ENCODE measurements around the gene DNAJB5.
"Not testable (repeated sequence)": the region's sequence is repeated elsewhere in the genome, so short reads cannot be mapped to it uniquely, and the experiment has no call there.

DNAJB5 gene

GRCh38 chr9:35001285-35001677, 11.7 kb downstream of the DNAJB5 start:
- no peak for DNase-seq

- no peak for DNase-seq
These were observed 12.4 kb downstream of the DNAJB5 start for GRCh38 chr9:35001803-35002502.

- no peak for DNase-seq
These were observed 13.1 kb downstream of the DNAJB5 start for GRCh38 chr9:35002623-35003022.

- not testable (repeated sequence) for DNase-seq
These were observed 14.8 kb downstream of the DNAJB5 start for GRCh38 chr9:35004299-35004698.

GRCh38 chr9:35010351-35010958, 20.9 kb downstream of the DNAJB5 start:
- no peak for DNase-seq

GRCh38 chr9:35014517-35014916, 25.0 kb downstream of the DNAJB5 start:
- no peak for DNase-seq

GRCh38 chr9:35023443-35023842, 33.9 kb downstream of the DNAJB5 start:
- DNase-seq = not testable (repeated sequence)

- no peak for DNase-seq
These were observed 37.1 kb downstream of the DNAJB5 start for GRCh38 chr9:35026671-35027070.

GRCh38 chr9:35027374-35027773, 37.8 kb downstream of the DNAJB5 start:
- DNase-seq = no peak

- DNase-seq = no peak
These were observed 38.3 kb downstream of the DNAJB5 start for GRCh38 chr9:35027860-35028259.

- no peak for DNase-seq
These were observed 38.8 kb downstream of the DNAJB5 start for GRCh38 chr9:35028341-35028740.

- DNase-seq = no peak
These were observed 39.7 kb downstream of the DNAJB5 start for GRCh38 chr9:35029241-35029640.

GRCh38 chr9:35029852-35030251, 40.3 kb downstream of the DNAJB5 start:
- DNase-seq = no peak

GRCh38 chr9:35033101-35033500, 43.6 kb downstream of the DNAJB5 start:
- no peak for DNase-seq

GRCh38 chr9:35035851-35036701, 46.5 kb downstream of the DNAJB5 start:
- DNase-seq = no peak

GRCh38 chr9:35042081-35042604, 52.6 kb downstream of the DNAJB5 start:
- no peak for DNase-seq

GRCh38 chr9:35042891-35043545, 53.5 kb downstream of the DNAJB5 start:
- DNase-seq = no peak

- no peak for DNase-seq
These were observed 54.5 kb downstream of the DNAJB5 start for GRCh38 chr9:35044071-35044470.

Data from NCI-H524 treated with DMSO at 0.1 percent for 48 hours (cell line).